ENCODE data around the gene STEAP1.
A peak's percentile ranks its signal among the peaks of the same experiment; 100 is the strongest.
"Not testable (repeated sequence)": the region's sequence is repeated elsewhere in the genome, so short reads cannot be mapped to it uniquely, and the experiment has no call there.

STEAP1 gene

DNA sequence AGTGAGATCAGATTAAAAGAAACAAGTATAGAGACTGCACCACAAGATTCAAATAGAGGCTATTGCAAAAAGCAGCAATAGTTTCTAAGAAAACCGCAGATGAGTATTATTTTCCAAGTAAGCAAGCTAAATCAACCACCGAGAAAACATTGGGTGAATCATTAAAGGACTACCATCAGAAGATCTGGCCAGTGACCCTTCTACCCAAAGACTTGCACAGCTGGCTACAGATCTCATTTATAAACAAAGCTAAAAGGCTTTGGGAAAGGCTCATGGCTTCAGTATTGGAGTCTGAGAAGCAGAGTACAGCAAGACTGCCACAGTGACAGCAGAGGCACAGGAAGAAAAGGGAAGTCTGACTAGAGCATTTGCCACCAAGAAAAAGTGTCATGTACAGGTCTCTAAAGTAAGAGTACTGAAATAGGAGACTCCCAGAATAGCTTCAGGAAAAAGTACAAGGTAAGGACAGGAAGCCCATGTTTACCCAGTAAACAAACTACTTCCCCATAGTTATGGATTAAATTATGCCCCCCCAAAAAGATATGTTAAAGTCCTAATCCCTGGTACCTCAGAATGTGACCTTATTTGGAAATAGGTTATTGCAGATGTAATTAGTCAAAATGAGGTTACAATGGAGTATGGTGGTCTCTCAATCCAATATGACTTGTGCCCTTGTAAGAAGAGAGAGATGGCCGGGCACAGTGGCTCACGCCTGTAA lies 19.0 kb downstream of the STEAP1 start:
- DNase-seq, result no peak

DNA sequence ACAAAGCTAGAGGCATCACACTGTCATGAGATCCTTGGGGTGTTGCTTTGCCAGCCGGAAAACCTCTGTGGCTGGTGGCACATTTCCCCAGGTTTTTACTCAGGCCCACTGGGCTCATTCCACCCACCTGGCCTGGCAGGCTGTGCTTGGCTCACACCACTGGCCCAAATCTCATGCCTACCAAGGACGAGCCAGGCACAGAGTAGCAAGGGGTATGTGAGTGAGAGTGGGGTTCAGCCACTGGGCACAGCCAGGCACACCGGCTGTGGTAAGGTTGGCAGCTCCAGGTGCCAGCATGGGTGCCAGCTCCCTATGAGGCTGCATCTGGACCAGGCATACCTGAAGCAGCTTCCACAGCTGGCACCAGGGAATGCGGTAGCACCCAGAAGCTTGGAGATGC lies 21.4 kb downstream of the STEAP1 start:
- no peak for DNase-seq

DNA sequence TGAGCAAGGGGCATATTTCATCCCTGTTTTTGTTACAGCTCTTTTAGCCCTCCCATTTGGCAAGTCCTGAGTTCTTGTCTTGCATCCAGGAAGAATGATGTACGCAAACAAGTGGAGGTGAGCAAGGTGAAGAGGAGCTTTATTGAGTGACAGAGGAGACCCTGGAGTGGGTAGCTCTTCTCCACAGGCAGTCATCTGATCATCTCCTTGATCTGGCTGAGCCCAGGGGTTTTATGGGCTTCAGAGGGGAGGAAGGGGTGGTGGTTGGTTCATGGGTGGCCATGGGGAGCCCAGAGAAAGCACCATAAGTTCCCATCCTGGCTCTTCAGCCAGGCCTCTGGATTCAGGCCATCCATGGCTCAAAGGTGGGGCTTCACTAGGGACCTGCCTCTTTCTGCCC lies 21.9 kb downstream of the STEAP1 start:
- DNase-seq, result no peak

- no peak for DNase-seq
Observed at GRCh38 chr7:90178166-90178565, 23.9 kb downstream of the STEAP1 start.

DNA sequence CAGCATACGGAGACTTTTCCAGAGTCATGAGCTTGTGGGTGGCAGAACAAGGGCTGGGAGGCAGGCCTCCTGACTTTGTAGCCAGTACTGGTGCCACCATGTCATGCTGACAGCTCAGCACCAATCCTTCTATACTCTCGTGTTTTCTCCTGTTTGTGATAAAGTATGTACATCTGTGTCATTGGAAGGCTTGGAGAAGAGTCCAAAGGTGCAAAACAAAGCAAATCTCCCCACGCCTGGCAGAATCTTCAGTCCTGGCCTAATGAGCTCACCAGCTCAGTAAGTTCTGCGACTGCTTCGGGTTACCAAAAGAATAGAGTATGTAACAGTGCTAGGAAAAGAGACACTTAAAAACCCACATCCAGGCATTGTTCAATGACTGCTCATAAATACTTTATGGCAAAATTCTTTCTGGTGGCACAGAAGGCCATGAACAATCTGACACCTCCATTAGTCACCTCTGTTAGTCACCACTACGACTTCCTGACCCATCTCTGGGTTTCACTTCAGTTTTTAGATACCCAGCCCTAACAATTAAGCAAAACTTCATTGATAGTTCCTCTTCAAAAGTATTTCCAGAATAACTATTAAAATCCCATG lies 24.5 kb downstream of the STEAP1 start:
- DNase-seq, result no peak

- no peak for DNase-seq
Observed at GRCh38 chr7:90180011-90180585, 25.8 kb downstream of the STEAP1 start.

DNA sequence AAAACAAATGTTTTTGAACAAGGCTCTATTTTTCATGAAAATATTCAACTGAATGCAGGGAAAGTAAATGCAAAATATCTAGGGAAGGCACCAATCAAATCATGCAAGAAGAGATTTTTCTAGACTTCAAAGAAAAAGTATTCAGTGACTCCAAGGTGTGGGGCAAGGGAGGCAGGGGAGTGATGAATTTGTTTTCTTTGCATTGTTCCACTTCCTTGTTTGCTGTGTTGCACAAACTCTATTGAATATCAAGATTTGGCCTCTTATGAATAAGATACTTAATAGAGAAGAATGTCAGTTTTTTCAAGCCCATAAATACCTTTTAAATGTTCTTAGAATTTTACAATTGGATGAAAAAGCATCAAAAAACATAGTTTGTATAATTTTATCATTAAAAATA lies 26.4 kb downstream of the STEAP1 start:
- DNase-seq, result no peak

GRCh38 chr7:90181485-90181884 lies 27.2 kb downstream of the STEAP1 start:
- no peak for DNase-seq

DNA sequence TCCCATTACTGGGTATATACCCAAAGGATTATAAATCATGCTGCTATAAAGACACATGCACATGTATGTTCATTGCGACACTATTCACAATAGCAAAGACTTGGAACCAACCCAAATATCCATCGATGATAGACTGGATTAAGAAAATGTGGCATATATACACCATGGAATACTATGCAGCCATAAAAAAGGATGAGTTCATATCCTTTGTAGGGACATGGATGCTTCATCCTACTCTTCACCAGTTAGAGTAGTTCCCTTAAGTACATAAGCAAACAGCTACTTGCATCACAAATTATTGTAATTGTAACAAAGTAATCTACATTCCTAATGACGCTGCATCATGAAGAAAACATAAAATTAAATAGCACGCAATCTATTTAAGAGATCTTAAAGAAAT lies 32.0 kb downstream of the STEAP1 start:
- not testable (repeated sequence) for DNase-seq

GRCh38 chr7:90187507-90188050 lies 33.3 kb downstream of the STEAP1 start:
- DNase-seq, result no peak

GRCh38 chr7:90188281-90188680 lies 34.0 kb downstream of the STEAP1 start:
- DNase-seq, result no peak

- DNase-seq, result no peak
Observed at GRCh38 chr7:90190995-90191394, 36.7 kb downstream of the STEAP1 start.

- no peak for DNase-seq
Observed at GRCh38 chr7:90191648-90192047, 37.4 kb downstream of the STEAP1 start.

DNA sequence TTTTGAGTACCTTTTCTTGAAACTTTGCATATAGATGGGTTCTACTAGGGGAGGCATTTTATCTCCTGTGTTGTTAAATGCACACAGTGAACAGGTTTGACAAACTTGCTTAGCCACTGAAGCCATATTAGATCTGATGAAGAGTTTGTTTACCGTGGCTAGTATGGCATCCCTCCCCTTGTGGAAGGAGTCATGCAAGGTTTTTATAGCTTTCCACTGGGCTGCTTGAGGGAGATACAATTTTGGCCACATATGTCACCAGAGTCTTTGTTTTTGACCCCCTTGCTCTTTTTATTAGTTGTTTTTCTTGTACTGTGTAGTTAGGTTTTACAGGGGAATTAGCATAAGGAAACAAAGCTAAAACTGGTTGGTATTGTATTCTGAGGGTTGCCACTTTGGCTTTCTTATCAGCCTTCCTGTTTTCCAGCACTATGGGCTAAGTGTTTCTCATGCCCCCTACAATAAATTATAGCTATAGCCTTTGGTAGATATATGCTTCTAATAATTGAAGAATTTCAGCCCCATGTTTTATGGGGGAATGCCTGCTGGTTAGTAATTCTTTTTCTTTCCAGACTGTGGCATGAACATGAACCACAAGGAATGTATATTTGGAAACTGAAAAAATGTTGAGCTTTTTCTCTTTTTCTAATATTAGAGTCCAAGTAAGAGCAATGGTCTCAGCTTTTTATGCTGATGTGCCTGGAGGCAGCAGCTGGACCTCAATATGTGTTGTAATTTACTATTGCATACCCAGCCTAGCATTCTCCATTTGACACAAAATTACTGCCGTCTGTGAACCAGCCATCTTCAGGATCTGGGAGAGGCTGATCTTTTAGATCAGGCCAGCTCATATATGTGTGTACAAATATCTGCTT lies 38.8 kb downstream of the STEAP1 start:
- no peak for DNase-seq

DNA sequence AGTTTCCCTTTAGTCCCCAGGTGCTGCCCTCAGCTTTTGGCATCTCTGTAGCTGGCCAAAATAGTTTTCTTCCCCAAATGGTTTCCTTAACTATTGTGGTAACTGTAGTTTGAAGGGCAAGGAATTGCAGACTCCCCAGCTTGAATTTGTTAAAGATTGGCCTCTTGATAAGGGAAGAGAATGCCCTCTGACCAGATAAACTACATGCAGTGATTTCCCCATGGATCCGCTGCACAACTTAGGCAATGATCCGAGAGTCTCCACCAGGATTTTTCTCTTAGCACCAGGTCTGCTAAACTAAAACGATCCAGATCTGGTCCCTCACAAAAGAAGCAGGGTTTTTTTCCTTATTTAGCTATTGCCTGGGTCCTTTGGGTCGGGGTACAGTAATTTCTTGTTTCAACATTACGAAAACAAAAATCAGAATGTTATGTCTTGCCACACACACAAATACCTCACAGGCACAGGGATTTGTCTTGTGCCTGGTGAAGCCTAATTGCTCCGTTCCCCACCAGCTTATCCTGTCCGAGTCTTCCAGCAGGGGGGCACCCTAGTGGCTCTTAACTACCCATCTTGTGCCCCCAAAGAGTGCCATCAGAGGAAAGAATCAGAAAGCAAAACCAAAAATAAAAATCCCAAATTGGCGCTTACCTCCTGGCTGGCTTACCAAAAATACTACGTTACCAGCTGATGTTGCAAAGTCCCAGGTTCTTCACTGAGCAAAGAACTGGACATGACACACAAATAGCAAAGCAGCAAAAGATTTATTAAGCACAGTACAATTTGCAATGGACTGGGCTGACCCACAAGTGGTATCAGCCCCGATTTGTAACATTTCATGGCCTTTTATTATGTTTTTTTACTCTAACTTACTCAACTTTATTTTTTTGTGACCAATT lies 40.9 kb downstream of the STEAP1 start:
- DNase-seq, result no peak

GRCh38 chr7:90201500-90202195 lies 47.4 kb downstream of the STEAP1 start:
- no peak for DNase-seq

GRCh38 chr7:90207956-90208355 lies 53.7 kb downstream of the STEAP1 start:
- no peak for DNase-seq

GRCh38 chr7:90209776-90210175 lies 55.5 kb downstream of the STEAP1 start:
- no peak for DNase-seq

DNA sequence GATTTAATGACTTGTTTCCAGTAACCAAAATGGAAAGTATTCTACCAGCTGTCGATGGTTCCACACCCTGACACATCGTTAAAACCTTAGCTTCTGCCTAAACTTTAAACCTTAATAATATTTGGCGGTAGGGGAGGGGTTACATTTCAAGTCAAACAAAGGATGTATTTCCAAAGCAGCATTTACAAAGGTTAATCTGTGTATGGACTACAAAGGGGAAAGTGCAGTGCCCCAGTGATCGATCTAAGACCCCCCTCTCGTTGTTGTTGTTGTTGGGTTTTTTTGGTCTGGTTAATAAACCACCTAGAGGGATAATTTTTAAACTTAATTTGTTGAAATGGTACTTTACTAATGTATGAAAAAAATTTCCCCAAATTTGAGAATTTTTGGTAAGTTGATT lies 56.2 kb downstream of the STEAP1 start:
- no peak for DNase-seq

DNA sequence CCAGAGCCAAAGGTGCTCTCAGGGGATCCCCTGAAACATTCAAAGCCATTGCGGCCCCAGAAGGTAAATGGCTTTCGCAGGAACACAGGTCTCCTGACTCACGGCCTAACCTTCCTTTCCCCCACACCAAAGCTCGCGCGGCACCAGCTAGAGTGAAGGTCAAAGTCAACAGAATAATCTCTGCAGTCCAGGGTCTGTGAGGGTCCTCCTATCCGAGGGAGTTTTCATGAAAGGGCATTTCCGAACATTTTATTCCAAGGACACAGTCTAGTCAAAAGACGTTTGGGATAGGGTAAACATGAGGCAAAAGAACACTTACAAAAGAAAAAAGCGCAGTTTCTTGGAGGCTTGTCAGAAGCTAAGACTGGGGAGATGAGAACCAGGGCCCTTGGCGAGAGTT lies 56.7 kb downstream of the STEAP1 start:
- peak in 23 of 56 donors; percentile 1 to 51 (median 22) for DNase-seq
